SK-N-SH treated with all-trans-retinoic acid at 6 μM for 48 hours (cell line): Measurements from ENCODE around the gene CYB5A.

Source experiments
- CREB5 ChIP-seq: fragments of 250-450 bp; sonication (Bioruptor Pico); IDR thresholded peaks from 2 replicates; pipeline ENCODE4 v1.5.1; 2020; ENCODE audit warnings: low read depth, mild to moderate bottlenecking, moderate library complexity
- RARB ChIP-seq: fragments of 250-450 bp; sonication (Bioruptor Pico); IDR thresholded peaks from 2 replicates; pipeline ENCODE4 v1.8.0; 2021; ENCODE audit warnings: mild to moderate bottlenecking, moderate library complexity
- TCF4 ChIP-seq: fragments of 250-450 bp; sonication (Bioruptor Pico); IDR thresholded peaks from 2 replicates; pipeline ENCODE4 v1.8.0; 2021; ENCODE audit warnings: mild to moderate bottlenecking, moderate library complexity, borderline replicate concordance
- TSHZ2 ChIP-seq: fragments of 250-450 bp; sonication (Bioruptor Pico); IDR thresholded peaks from 2 replicates; pipeline ENCODE4 v1.5.0; 2020; ENCODE audit warnings: mild to moderate bottlenecking, moderate library complexity
- ZC3H10 ChIP-seq: fragments of 250-450 bp; sonication (Bioruptor Pico); IDR thresholded peaks from 2 replicates; pipeline ENCODE4 v1.5.1; 2021; ENCODE audit warnings: mild to moderate bottlenecking, moderate library complexity
- ZNF70 ChIP-seq: fragments of 450-650 bp; formaldehyde crosslinking; IDR thresholded peaks from 2 replicates; pipeline ENCODE4 v1.5.0; 2020; ENCODE audit warnings: mild to moderate bottlenecking, moderate library complexity

GRCh38 chr18:74290794-74291471 is 830 bp downstream of the CYB5A start:
- no peak for TF ChIP-seq TSHZ2 (CRISPR knock-in tag)
- TF ChIP-seq ZNF70 (CRISPR knock-in tag) = no peak
- no peak for TF ChIP-seq RARB (CRISPR knock-in tag)
- TF ChIP-seq ZC3H10 (CRISPR knock-in tag) = no peak
- TF ChIP-seq TCF4 (CRISPR knock-in tag) = no peak
- no peak for TF ChIP-seq CREB5 (CRISPR knock-in tag)
